ENCODE data around the gene ABCG1. TPM values are rescaled to one million over a fixed set of nuclear protein-coding genes. Genes with fewer than 3 reads are reported as not detected.

The ABCG1 gene
- total and polyA plus RNA-seq, 4 donors = 11.5 to 65.0 (median 35.0) TPM

GRCh38 chr21:42203321-42203720, 15.6 kb upstream of the ABCG1 start:
- whole genome bisulfite sequencing, 2 donors = 86 to 90% methylated on average over 5 of the region's 5 CpGs
- DNase-seq = no peak
- Histone ChIP-seq H3K27ac (ENCODE audit: low read depth in 1 of 2, low read length in 1 of 2) (no peak overlapping the region), H3K9me3 (ENCODE audit: control insufficient read depth in 4 of 4, insufficient read depth in 3 of 4, low read length in 3 of 4) (no peaks in the 10 kb centered on the region), H3K9ac (ENCODE audit: insufficient read depth in 1 of 2, low read length in 2 of 2) (no peak overlapping the region), H3K36me3 (ENCODE audit: control insufficient read depth in 4 of 4, insufficient read depth in 4 of 4, low read length in 4 of 4) (no peaks in the 10 kb centered on the region), H3K27me3 (ENCODE audit: control insufficient read depth in 3 of 3, insufficient read depth in 3 of 3, low read length in 2 of 3) (no peaks in the 10 kb centered on the region), H3K4me1 (ENCODE audit: control insufficient read depth in 5 of 5, insufficient read depth in 5 of 5, low read length in 5 of 5) (peaks cover 0 to 9% (median 0%) of the 10 kb centered on the region in 5 donors), H3K4me3 (no peak overlapping the region)
- ATAC-seq (ENCODE audit: insufficient read depth, low FRiP score) = no peak
- TF ChIP-seq CTCF (IDR thresholded peaks at IDR 0.05; ENCODE audit: control extremely low read depth, extremely low read depth) = no peak

- no peaks in the 10 kb centered on the region for H3K36me3 ChIP-seq (ENCODE audit: control insufficient read depth in 4 of 4, insufficient read depth in 4 of 4, low read length in 4 of 4)
- no peak overlapping the region for H3K4me3 ChIP-seq
- peaks cover 0 to 7% (median 0%) of the 10 kb centered on the region in 5 donors for H3K4me1 ChIP-seq (ENCODE audit: control insufficient read depth in 5 of 5, insufficient read depth in 5 of 5, low read length in 5 of 5)
- H3K9ac ChIP-seq (ENCODE audit: insufficient read depth in 1 of 2, low read length in 2 of 2) = no peak overlapping the region
- DNase-seq (no peak), ATAC-seq (ENCODE audit: insufficient read depth, low FRiP score) (no peak)
- no peak for TF ChIP-seq CTCF (IDR thresholded peaks at IDR 0.05; ENCODE audit: control extremely low read depth, extremely low read depth)
- 53 to 69% methylated on average over 1 of the region's 1 CpG for WGBS, 2 donors
- H3K9me3 ChIP-seq (ENCODE audit: control insufficient read depth in 4 of 4, insufficient read depth in 3 of 4, low read length in 3 of 4) = no peaks in the 10 kb centered on the region
- no peak overlapping the region for H3K27ac ChIP-seq (ENCODE audit: low read depth in 1 of 2, low read length in 1 of 2)
- H3K27me3 ChIP-seq (ENCODE audit: control insufficient read depth in 3 of 3, insufficient read depth in 3 of 3, low read length in 2 of 3) = no peaks in the 10 kb centered on the region
These were observed 15.0 kb upstream of the ABCG1 start for GRCh38 chr21:42203936-42204335.

GRCh38 chr21:42207426-42207825, 11.5 kb upstream of the ABCG1 start:
- ATAC-seq (ENCODE audit: insufficient read depth, low FRiP score) = no peak
- 94 to 95% methylated on average over 2 of the region's 2 CpGs for WGBS, 2 donors
- no peaks in the 10 kb centered on the region for H3K27me3 ChIP-seq (ENCODE audit: control insufficient read depth in 3 of 3, insufficient read depth in 3 of 3, low read length in 2 of 3)

More at GRCh38 chr21:42207426-42207825, 11.5 kb upstream of the ABCG1 start:
- no peak for TF ChIP-seq CTCF (IDR thresholded peaks at IDR 0.05; ENCODE audit: control extremely low read depth, extremely low read depth)
- no peak overlapping the region for H3K4me3 ChIP-seq
- H3K4me1 ChIP-seq (ENCODE audit: control insufficient read depth in 5 of 5, insufficient read depth in 5 of 5, low read length in 5 of 5) = peaks cover 0 to 8% (median 7%) of the 10 kb centered on the region in 5 donors
- no peaks in the 10 kb centered on the region for H3K9me3 ChIP-seq (ENCODE audit: control insufficient read depth in 4 of 4, insufficient read depth in 3 of 4, low read length in 3 of 4)
- H3K9ac ChIP-seq (ENCODE audit: insufficient read depth in 1 of 2, low read length in 2 of 2) = no peak overlapping the region
- DNase-seq = no peak
- no peaks in the 10 kb centered on the region for H3K36me3 ChIP-seq (ENCODE audit: control insufficient read depth in 4 of 4, insufficient read depth in 4 of 4, low read length in 4 of 4)
- no peak overlapping the region for H3K27ac ChIP-seq (ENCODE audit: low read depth in 1 of 2, low read length in 1 of 2)
